Mesodermal cell (in vitro differentiated cells): ENCODE measurements around the gene PDE8B. TPM values are rescaled to one million over a fixed set of nuclear protein-coding genes. Genes with fewer than 3 reads are reported as not detected.

Source experiments
- H3K27ac ChIP-seq: 2 replicates; pipeline ENCODE4 v1.7.0; 2013; ENCODE audit warnings: mild to moderate bottlenecking, low read depth, low read length, moderate library complexity; ENCODE audit not compliant: severe bottlenecking
- H3K36me3 ChIP-seq: 2 replicates; pipeline ENCODE4 v1.7.1; 2013; ENCODE audit warnings: mild to moderate bottlenecking, low read length, moderate library complexity; ENCODE audit not compliant: control insufficient read depth, insufficient read depth
- H3K4me1 ChIP-seq: one replicate; pipeline ENCODE4 v1.7.1; 2013; ENCODE audit warnings: mild to moderate bottlenecking, low read length; ENCODE audit not compliant: insufficient read depth, control insufficient read depth, poor library complexity, severe bottlenecking
- H3K4me3 ChIP-seq: 2 replicates; pipeline ENCODE4 v1.7.0; 2013; ENCODE audit warnings: low read length, control low read depth, mild to moderate bottlenecking; ENCODE audit not compliant: insufficient read depth, poor library complexity, severe bottlenecking; ENCODE audit errors: extremely low read depth
- H3K9me3 ChIP-seq: 2 replicates; pipeline ENCODE4 v1.7.1; 2013; ENCODE audit warnings: mild to moderate bottlenecking, low read length, moderate library complexity; ENCODE audit not compliant: control insufficient read depth
- whole genome bisulfite sequencing, 2 experiments: methylation state at CpG; one replicate each; pipeline ENCODE4 v1.1.5; 2013; ENCODE audit warnings: missing lambda C conversion rate in 2 of 2; ENCODE audit not compliant: insufficient coverage in 2 of 2; 5-methylcytosine and 5-hydroxymethylcytosine counted together
- polyA plus RNA-seq, 2 experiments: library from polyadenylated mRNA; stranded (reverse); fragments of 50-300 nt; gene quantifications; one replicate each; pipeline ENCODE4 v1.2.3, GENCODE V29; 2013

The PDE8B gene
- polyA plus RNA-seq (2013, experiment 1 of 2) = 0.29 TPM
- polyA plus RNA-seq (2013, experiment 2 of 2) = 1.3 TPM

GRCh38 chr5:77210091-77210963, at the start of gene PDE8B:
TSS of gene PDE8B (plus strand) at chr5:77210680. CDS start at chr5:77210926, 246 bp downstream.
- H3K36me3 ChIP-seq = no peaks in the 10 kb centered on the region
- no peak within 1 kb of the TSS for H3K27ac ChIP-seq
- H3K9me3 ChIP-seq = no peaks in the 10 kb centered on the region
- no peaks in the 10 kb centered on the region for H3K4me1 ChIP-seq
- peak within 1 kb of the TSS; percentile 31 for H3K4me3 ChIP-seq
- WGBS, 2 experiments = 1% methylated on average over 34 to 63 of the region's 110 CpGs

GRCh38 chr5:77163453-77163852, 47.0 kb upstream of the PDE8B start:
- no peaks in the 10 kb centered on the region for H3K36me3 ChIP-seq
- H3K9me3 ChIP-seq = no peaks in the 10 kb centered on the region
- 86% methylated on average over 1 of the region's 2 CpGs; no CpG with 5 or more reads in 1 of the 2 experiments for WGBS, 2 experiments
- no peak overlapping the region for H3K27ac ChIP-seq
- peaks cover 11% of the 10 kb centered on the region for H3K4me1 ChIP-seq
- no peak overlapping the region for H3K4me3 ChIP-seq

- H3K9me3 ChIP-seq = no peaks in the 10 kb centered on the region
- H3K4me1 ChIP-seq = peaks cover 14% of the 10 kb centered on the region
- no peaks in the 10 kb centered on the region for H3K36me3 ChIP-seq
- H3K27ac ChIP-seq = no peak overlapping the region
- no peak overlapping the region for H3K4me3 ChIP-seq
Observed at GRCh38 chr5:77167063-77167462, 43.4 kb upstream of the PDE8B start.

- H3K4me1 ChIP-seq = peaks cover 14% of the 10 kb centered on the region
Observed at GRCh38 chr5:77167695-77168121, 42.8 kb upstream of the PDE8B start.

GRCh38 chr5:77168161-77168878, 42.2 kb upstream of the PDE8B start:
- H3K4me1 ChIP-seq = peaks cover 14% of the 10 kb centered on the region
- no peak overlapping the region for H3K4me3 ChIP-seq
- H3K27ac ChIP-seq = no peak overlapping the region
- no peaks in the 10 kb centered on the region for H3K9me3 ChIP-seq
- WGBS, 2 experiments = 89 to 90% methylated on average over 9 of the region's 9 CpGs
- no peaks in the 10 kb centered on the region for H3K36me3 ChIP-seq

More at GRCh38 chr5:77167695-77168121, 42.8 kb upstream of the PDE8B start:
- Histone ChIP-seq H3K9me3 (no peaks in the 10 kb centered on the region), H3K36me3 (no peaks in the 10 kb centered on the region), H3K27ac (no peak overlapping the region), H3K4me3 (no peak overlapping the region)
- WGBS, 2 experiments = 100% methylated on average over 2 of the region's 4 CpGs; no CpG with 5 or more reads in 1 of the 2 experiments

GRCh38 chr5:77168879-77169244, 41.6 kb upstream of the PDE8B start:
- no peaks in the 10 kb centered on the region for H3K9me3 ChIP-seq
- H3K27ac ChIP-seq = no peak overlapping the region
- H3K4me3 ChIP-seq = no peak overlapping the region
- no peaks in the 10 kb centered on the region for H3K36me3 ChIP-seq
- peaks cover 14% of the 10 kb centered on the region for H3K4me1 ChIP-seq
- WGBS, 2 experiments = 50 to 100% methylated on average over 1 to 2 of the region's 3 CpGs

GRCh38 chr5:77170196-77170890, 40.1 kb upstream of the PDE8B start:
- no peak overlapping the region for H3K27ac ChIP-seq
- WGBS, 2 experiments = 76 to 78% methylated on average over 2 of the region's 6 CpGs
- peaks cover 14% of the 10 kb centered on the region for H3K4me1 ChIP-seq
- H3K36me3 ChIP-seq = no peaks in the 10 kb centered on the region
- H3K4me3 ChIP-seq = no peak overlapping the region
- no peaks in the 10 kb centered on the region for H3K9me3 ChIP-seq

- no peak overlapping the region for H3K27ac ChIP-seq
- H3K9me3 ChIP-seq = no peaks in the 10 kb centered on the region
- no peaks in the 10 kb centered on the region for H3K36me3 ChIP-seq
- peaks cover 14% of the 10 kb centered on the region for H3K4me1 ChIP-seq
- H3K4me3 ChIP-seq = no peak overlapping the region
- 93% methylated on average over 5 to 7 of the region's 7 CpGs for WGBS, 2 experiments
Observed at GRCh38 chr5:77171141-77171910, 39.2 kb upstream of the PDE8B start.

- Histone ChIP-seq H3K36me3 (no peaks in the 10 kb centered on the region), H3K27ac (no peak overlapping the region)
- WGBS, 2 experiments = no CpG with 5 or more reads among the region's 1 CpG
Observed at GRCh38 chr5:77172713-77173328, 37.7 kb upstream of the PDE8B start.

GRCh38 chr5:77174526-77174925, 36.0 kb upstream of the PDE8B start:
- no peak overlapping the region for H3K27ac ChIP-seq
- H3K4me3 ChIP-seq = no peak overlapping the region
- WGBS, 2 experiments = 91 to 92% methylated on average over 6 of the region's 6 CpGs
- no peaks in the 10 kb centered on the region for H3K9me3 ChIP-seq
- no peaks in the 10 kb centered on the region for H3K4me1 ChIP-seq
- no peaks in the 10 kb centered on the region for H3K36me3 ChIP-seq

More at GRCh38 chr5:77172713-77173328, 37.7 kb upstream of the PDE8B start:
- Histone ChIP-seq H3K4me1 (peaks cover 8% of the 10 kb centered on the region), H3K9me3 (no peaks in the 10 kb centered on the region), H3K4me3 (no peak overlapping the region)
